Mucosa of descending colon (tissue), 3 donors: ENCODE data around the gene BBOX1. TPM values are rescaled to one million over a fixed set of nuclear protein-coding genes. Genes with fewer than 3 reads are reported as not detected.

Experiments
- ATAC-seq: fragments of 200-7000 bp; cut with Tn5 transposase; one replicate; pipeline ENCODE4 v1.9.1; 2020; ENCODE audit warnings: mild to moderate bottlenecking, moderate library complexity
- DNase-seq, 3 donors: peaks; one replicate each; pipeline ENCODE4 v3.0.0-alpha.2; 2020
- H3K36me3 ChIP-seq: fragments of 200-600 bp; one replicate; pipeline ENCODE4 v1.8.0; 2021; ENCODE audit warnings: low read depth, mild to moderate bottlenecking
- H3K4me1 ChIP-seq: fragments of 200-600 bp; one replicate; pipeline ENCODE4 v1.8.0; 2021; ENCODE audit warnings: low read depth, mild to moderate bottlenecking
- H3K4me3 ChIP-seq: fragments of 200-600 bp; one replicate; pipeline ENCODE4 v1.8.0; 2021; ENCODE audit warnings: mild to moderate bottlenecking
- H3K9me3 ChIP-seq: fragments of 200-600 bp; one replicate; pipeline ENCODE4 v1.8.0; 2021; ENCODE audit warnings: mild to moderate bottlenecking
- CTCF ChIP-seq: fragments of 200-600 bp; IDR thresholded peaks from one replicate; pipeline ENCODE4 v1.8.0; 2022; ENCODE audit warnings: antibody characterized with exemption, mild to moderate bottlenecking
- intact Hi-C, 2 donors: fragments of 100-400 bp; cut with DNase I in 1 of 2; cut with micrococcal nuclease in 1 of 2; formaldehyde crosslinking; loops; one replicate each; pipeline versions ENCODE4 v1.11.0 to v1.11.1; 2022; cut with DNase I, micrococcal nuclease
- total RNA-seq, 3 donors: library from RNA; stranded (reverse); fragmentation: NEBNext Ultra II Directional in 2 of 3; extraction: Animal tissue kit (Norgen Biotek cat#: 25700) in 2 of 3; gene quantifications; one replicate each; pipeline versions ENCODE4 v1.2.1 to v1.2.4, GENCODE V29; 2021 to 2023
- donor health status: DM: no; HTN: no; CAD: no; lungs with moderate emphysema.
- donor health status: DM: no; HTN: no; CAD: no.
- donor health status: DM: no; HTN: yes; CAD: no.

BBOX1 gene
- total RNA-seq, 3 donors from 2014 or later, result not detected

DNA sequence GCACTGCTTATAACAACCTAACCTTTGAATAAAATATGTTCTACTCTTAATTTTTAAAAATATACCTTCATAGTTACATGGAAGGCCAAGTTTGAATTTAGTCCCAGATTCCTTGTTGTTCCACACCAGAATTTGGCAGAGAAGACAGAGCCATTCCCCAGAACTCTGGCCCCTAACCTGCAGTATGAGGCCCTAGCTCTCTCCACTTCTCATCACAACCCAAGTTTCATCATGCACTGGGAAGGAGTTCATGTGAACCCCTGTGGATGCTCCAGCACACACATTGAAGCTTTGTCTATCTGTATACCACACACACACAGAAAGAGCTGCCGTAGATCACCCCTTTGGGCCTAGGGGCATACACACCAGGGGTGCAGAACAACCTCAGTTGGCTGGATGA is 10.6 kb upstream of the BBOX1 start:
- no peak for TF ChIP-seq CTCF
- intact Hi-C loops, result no loop called here
- H3K4me1 ChIP-seq, result no peaks in the 10 kb centered on the region
- no peak for ATAC-seq
- no peaks in the 10 kb centered on the region for H3K36me3 ChIP-seq
- no peaks in the 10 kb centered on the region for H3K9me3 ChIP-seq
- DNase-seq, result no peak
- H3K4me3 ChIP-seq, result no peak overlapping the region

DNA sequence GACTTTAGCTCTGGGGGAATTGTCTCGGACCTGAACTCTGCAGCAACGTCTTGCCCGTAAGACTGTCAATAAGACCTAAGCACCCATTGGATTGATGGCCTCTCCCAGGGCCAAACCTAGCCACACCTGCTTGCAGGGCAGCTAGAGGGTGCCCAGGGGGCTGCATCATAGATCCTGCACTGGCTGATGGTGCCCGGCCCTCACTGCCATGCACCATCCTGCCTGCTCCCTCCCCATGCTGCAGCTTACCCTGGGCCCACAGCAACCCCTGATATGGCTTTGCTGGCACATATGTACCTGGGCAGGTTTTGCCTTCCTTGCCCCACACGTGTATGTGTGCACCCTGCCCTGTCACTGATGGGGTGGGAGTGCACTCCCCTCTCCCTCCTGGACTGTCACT is 8.9 kb upstream of the BBOX1 start:
- H3K36me3 ChIP-seq, result no peaks in the 10 kb centered on the region
- ATAC-seq (no peak), DNase-seq (peak in 1 of 3 donors; percentile 13)
- H3K4me3 ChIP-seq, result no peak overlapping the region
- H3K4me1 ChIP-seq, result no peaks in the 10 kb centered on the region
- no peaks in the 10 kb centered on the region for H3K9me3 ChIP-seq
- intact Hi-C loops, result no loop called here
- TF ChIP-seq CTCF, result no peak

DNA sequence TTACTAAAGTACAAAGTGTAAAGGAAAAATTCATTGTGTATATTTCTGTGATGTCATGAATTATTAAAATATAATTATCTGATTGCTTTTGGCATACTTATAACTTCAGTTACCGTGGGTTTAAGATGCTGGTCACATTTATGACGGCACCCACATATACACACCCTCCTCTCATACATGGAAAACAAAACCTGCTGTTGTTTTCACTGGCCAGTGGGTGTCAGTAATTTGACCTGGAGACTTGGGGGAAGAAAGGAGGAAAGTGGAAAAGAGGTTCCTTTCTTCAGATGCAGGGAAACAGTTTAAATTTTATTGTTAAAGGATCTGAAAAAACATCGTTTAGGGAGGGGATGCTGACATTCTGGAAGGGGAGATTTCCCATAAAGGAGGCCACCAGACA is 742 bp upstream of the BBOX1 start:
- no peak overlapping the region for H3K4me3 ChIP-seq
- intact Hi-C loops, result no loop called here
- no peak for DNase-seq
- TF ChIP-seq CTCF, result no peak
- no peak for ATAC-seq
- no peaks in the 10 kb centered on the region for H3K36me3 ChIP-seq
- peaks cover 4% of the 10 kb centered on the region for H3K9me3 ChIP-seq
- H3K4me1 ChIP-seq, result no peaks in the 10 kb centered on the region

DNA sequence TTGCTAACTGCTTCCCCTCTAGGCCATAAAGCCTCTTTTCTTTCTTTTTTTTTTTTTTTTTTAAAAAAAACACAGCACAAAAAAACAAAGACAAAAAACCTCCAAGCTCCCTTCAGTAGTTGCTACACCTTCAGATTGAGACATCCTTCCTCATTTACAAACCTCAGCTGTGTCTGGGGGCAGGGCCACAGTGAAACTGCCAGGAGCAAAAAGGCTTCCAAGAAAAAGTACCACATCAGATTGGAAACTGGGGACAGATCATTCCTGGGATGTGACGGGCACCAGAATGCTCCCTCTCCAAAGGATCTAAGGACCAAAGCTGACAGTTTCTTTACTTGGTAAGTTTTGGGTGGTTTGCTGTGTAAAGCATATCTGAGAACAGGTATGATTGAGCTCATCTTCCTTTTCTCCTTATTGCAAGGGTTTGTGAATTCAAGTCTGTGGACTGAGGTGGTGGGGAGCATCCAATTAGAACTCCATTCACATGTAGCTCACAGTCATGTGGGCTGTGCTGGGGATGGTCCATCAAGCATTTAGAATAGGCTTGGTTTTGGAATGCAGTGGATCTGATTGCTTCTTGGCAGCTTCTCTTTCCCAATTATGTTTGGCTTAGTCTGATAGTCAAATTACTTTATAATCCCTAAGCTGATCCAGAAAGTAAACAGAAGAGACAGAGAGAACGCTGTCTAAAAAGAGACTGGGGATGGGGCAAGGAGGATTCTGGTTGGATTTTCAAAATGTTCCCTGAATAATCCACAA is 705 bp downstream of the BBOX1 start:
- intact Hi-C loops, result no loop called here
- DNase-seq, result no peak
- no peak for ATAC-seq
- H3K36me3 ChIP-seq, result no peaks in the 10 kb centered on the region
- H3K9me3 ChIP-seq, result peaks cover 4% of the 10 kb centered on the region
- no peak for TF ChIP-seq CTCF
- H3K4me3 ChIP-seq, result no peak overlapping the region
- no peaks in the 10 kb centered on the region for H3K4me1 ChIP-seq

- H3K9me3 ChIP-seq, result peaks cover 4% of the 10 kb centered on the region
Observed at GRCh38 chr11:27046956-27047355, 6.3 kb downstream of the BBOX1 start.

More at GRCh38 chr11:27046956-27047355, 6.3 kb downstream of the BBOX1 start:
- Histone ChIP-seq H3K36me3 (no peaks in the 10 kb centered on the region), H3K4me3 (no peak overlapping the region), H3K4me1 (no peaks in the 10 kb centered on the region)
- no peak for DNase-seq
- intact Hi-C loops, result no loop called here
- TF ChIP-seq CTCF, result no peak
- no peak for ATAC-seq
